ENCODE measurements around the gene ORC1. TPM values are rescaled to one million over a fixed set of nuclear protein-coding genes. Genes with fewer than 3 reads are reported as not detected.

The ORC1 gene
- total RNA-seq, 1 experiment from 2014 or later = 25.6 TPM

DNA sequence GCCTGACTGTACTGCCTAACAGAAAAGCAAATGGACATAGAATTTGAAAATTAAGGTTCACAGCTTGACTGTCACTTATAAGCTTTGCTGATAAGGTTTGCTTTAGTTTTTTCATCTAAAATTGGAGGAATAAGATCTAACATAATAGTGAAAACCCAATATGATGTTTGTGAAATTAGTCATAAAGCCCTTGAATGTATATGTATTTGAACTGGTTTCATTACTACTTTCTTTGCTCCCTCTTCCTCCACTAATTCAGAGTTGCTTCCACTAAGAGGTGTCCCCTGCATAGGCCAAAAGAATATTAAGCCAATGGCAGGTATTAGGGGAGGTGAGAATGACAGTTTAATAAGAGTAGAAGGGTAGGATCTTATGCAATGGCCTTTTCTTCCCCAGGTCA is 10.7 kb upstream of the ORC1 start:
- H3K27me3 ChIP-seq (ENCODE audit: insufficient read depth, low read length) = no peaks in the 10 kb centered on the region
- no peak for DNase-seq (ENCODE audit: low read depth, low spot score)
- no peak for TF ChIP-seq POLR2AphosphoS5 (IDR thresholded peaks at IDR 0.05; ENCODE audit: low read depth, low read length)
- TF ChIP-seq POLR2A (IDR thresholded peaks at IDR 0.05; ENCODE audit: borderline replicate concordance, extremely low read depth, insufficient read depth, insufficient read length) = no peak
- TF ChIP-seq, protein P1, sequence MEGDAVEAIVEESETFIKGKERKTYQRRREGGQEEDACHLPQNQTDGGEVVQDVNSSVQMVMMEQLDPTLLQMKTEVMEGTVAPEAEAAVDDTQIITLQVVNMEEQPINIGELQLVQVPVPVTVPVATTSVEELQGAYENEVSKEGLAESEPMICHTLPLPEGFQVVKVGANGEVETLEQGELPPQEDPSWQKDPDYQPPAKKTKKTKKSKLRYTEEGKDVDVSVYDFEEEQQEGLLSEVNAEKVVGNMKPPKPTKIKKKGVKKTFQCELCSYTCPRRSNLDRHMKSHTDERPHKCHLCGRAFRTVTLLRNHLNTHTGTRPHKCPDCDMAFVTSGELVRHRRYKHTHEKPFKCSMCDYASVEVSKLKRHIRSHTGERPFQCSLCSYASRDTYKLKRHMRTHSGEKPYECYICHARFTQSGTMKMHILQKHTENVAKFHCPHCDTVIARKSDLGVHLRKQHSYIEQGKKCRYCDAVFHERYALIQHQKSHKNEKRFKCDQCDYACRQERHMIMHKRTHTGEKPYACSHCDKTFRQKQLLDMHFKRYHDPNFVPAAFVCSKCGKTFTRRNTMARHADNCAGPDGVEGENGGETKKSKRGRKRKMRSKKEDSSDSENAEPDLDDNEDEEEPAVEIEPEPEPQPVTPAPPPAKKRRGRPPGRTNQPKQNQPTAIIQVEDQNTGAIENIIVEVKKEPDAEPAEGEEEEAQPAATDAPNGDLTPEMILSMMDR (IDR thresholded peaks at IDR 0.05 in 2 of 3, conservative IDR thresholded peaks at IDR 0.05 in 1 of 3; ENCODE audit: borderline replicate concordance in 1 of 3, insufficient read depth in 1 of 3, low read depth in 2 of 3, low read length in 2 of 3) = no peak
- no peak for TF ChIP-seq CEBPB (IDR thresholded peaks at IDR 0.05; ENCODE audit: low read depth)
- TF ChIP-seq ZFX (IDR thresholded peaks at IDR 0.05) = no peak
- TF ChIP-seq, protein P2, sequence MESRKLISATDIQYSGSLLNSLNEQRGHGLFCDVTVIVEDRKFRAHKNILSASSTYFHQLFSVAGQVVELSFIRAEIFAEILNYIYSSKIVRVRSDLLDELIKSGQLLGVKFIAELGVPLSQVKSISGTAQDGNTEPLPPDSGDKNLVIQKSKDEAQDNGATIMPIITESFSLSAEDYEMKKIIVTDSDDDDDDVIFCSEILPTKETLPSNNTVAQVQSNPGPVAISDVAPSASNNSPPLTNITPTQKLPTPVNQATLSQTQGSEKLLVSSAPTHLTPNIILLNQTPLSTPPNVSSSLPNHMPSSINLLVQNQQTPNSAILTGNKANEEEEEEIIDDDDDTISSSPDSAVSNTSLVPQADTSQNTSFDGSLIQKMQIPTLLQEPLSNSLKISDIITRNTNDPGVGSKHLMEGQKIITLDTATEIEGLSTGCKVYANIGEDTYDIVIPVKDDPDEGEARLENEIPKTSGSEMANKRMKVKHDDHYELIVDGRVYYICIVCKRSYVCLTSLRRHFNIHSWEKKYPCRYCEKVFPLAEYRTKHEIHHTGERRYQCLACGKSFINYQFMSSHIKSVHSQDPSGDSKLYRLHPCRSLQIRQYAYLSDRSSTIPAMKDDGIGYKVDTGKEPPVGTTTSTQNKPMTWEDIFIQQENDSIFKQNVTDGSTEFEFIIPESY (IDR thresholded peaks at IDR 0.05; ENCODE audit: extremely low read depth, insufficient replicate concordance, low read length) = no peak
- no peak for TF ChIP-seq YY1 (IDR thresholded peaks at IDR 0.05; ENCODE audit: extremely low read depth, insufficient replicate concordance, low read depth, low read length)
- TF ChIP-seq, protein P3, sequence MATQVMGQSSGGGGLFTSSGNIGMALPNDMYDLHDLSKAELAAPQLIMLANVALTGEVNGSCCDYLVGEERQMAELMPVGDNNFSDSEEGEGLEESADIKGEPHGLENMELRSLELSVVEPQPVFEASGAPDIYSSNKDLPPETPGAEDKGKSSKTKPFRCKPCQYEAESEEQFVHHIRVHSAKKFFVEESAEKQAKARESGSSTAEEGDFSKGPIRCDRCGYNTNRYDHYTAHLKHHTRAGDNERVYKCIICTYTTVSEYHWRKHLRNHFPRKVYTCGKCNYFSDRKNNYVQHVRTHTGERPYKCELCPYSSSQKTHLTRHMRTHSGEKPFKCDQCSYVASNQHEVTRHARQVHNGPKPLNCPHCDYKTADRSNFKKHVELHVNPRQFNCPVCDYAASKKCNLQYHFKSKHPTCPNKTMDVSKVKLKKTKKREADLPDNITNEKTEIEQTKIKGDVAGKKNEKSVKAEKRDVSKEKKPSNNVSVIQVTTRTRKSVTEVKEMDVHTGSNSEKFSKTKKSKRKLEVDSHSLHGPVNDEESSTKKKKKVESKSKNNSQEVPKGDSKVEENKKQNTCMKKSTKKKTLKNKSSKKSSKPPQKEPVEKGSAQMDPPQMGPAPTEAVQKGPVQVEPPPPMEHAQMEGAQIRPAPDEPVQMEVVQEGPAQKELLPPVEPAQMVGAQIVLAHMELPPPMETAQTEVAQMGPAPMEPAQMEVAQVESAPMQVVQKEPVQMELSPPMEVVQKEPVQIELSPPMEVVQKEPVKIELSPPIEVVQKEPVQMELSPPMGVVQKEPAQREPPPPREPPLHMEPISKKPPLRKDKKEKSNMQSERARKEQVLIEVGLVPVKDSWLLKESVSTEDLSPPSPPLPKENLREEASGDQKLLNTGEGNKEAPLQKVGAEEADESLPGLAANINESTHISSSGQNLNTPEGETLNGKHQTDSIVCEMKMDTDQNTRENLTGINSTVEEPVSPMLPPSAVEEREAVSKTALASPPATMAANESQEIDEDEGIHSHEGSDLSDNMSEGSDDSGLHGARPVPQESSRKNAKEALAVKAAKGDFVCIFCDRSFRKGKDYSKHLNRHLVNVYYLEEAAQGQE (IDR thresholded peaks at IDR 0.05; ENCODE audit: low read depth) = no peak
- POLR2A ChIA-PET = no interaction called here
- no peak overlapping the region for H3K27ac ChIP-seq (ENCODE audit: low read depth, low read length)
- H3K79me2 ChIP-seq (ENCODE audit: insufficient read depth, low read length) = no peaks in the 10 kb centered on the region
- no peak overlapping the region for H3K4me3 ChIP-seq (replicated peaks in 1 of 2; ENCODE audit: low read depth in 1 of 2, low read length in 2 of 2)
- no peaks in the 10 kb centered on the region for H3K9me3 ChIP-seq (ENCODE audit: control insufficient read depth in 1 of 2, insufficient read depth in 1 of 2, low read depth in 1 of 2, low read length in 2 of 2)
- RAD21 ChIA-PET (ENCODE audit: low non-redundant PET in 1 of 2, low total read pairs in 2 of 2, uncharacterized antibody in 2 of 2, unreplicated experiment in 2 of 2) = no interaction called here
- H3K36me3 ChIP-seq (ENCODE audit: control insufficient read depth in 1 of 2, insufficient read depth in 2 of 2, low read length in 2 of 2) = peaks cover 56 to 68% of the 10 kb centered on the region in 2 experiments; a peak in 3 of 4 replicates
- ATAC-seq = no peak
- no peak overlapping the region for H3K9ac ChIP-seq (ENCODE audit: low read length)
- H3K4me1 ChIP-seq (ENCODE audit: control insufficient read depth in 1 of 2, insufficient read depth in 2 of 2, low read length in 2 of 2) = no peaks in the 10 kb centered on the region
- H3K4me2 ChIP-seq (ENCODE audit: low read length) = no peak overlapping the region
- no TSS peak for BruUV-seq (replicated peaks)
- intact Hi-C loops (cut with micrococcal nuclease) = no loop called here
- no peaks in the 10 kb centered on the region for H4K20me1 ChIP-seq (ENCODE audit: insufficient read depth)
- H3K9me2 ChIP-seq (ENCODE audit: insufficient read depth) = no peaks in the 10 kb centered on the region
- H2AFZ ChIP-seq (ENCODE audit: low read depth, low read length, poor library complexity, severe bottlenecking) = no peak overlapping the region
- CTCF ChIA-PET = no interaction called here

All from HCT116 (cell line).